Measurements from ENCODE around the gene SMIM13. TPM values are rescaled to one million over a fixed set of nuclear protein-coding genes. Genes with fewer than 3 reads are reported as not detected.

The SMIM13 gene
- polyA plus RNA-seq, 2 of the 4 experiments (the other 2 are of a cell fraction): 12.7 to 12.8 TPM

DNA sequence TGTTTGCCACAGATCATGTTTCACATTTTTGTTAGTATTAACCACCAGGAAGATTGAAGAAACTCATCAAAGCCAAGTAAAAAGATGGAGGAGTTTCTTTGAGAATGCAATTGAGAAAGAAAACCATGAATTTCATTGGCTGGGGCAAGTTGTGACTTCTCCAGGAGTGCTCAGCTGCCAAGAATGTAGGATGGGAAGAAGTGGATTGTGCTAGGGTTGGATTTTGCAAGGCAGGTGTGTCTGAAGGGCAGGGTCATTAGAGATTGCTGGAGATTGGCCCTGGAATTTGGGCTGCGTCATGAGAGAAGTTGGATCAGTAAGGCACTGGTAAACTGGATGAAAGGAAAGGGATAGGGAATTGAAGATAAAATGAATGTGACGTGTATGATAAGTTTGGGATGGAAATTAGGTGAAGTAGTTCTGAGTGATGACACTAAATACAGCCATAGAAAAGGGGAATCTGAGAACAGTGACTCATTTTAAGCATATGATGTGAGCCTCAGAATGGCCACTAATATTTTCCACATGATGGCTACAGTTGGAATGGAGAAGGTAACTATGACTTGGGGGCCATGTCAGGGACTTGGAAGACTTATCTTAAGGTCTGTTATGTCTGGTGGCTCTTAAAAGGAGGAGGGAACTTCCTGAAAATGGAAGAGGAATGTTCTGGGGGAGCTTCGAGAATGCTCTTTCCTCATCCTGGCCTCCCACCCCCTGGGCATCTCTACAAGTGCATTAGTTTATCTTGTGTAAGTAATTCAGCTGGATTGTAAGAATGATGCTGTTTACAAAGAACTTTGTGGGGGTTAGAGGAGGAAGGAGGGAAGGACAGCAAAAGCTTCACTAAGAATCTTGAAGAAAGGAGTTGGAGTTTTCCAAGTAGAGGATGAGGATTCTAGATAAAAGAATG is 45.7 kb downstream of the SMIM13 start (continued):
- TF ChIP-seq, protein P1, sequence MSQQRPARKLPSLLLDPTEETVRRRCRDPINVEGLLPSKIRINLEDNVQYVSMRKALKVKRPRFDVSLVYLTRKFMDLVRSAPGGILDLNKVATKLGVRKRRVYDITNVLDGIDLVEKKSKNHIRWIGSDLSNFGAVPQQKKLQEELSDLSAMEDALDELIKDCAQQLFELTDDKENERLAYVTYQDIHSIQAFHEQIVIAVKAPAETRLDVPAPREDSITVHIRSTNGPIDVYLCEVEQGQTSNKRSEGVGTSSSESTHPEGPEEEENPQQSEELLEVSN (IDR thresholded peaks at IDR 0.05; ENCODE audit: borderline replicate concordance, low read depth): no peak
- TF ChIP-seq FOXS1 (CRISPR knock-in tag; IDR thresholded peaks at IDR 0.05): no peak
- no peak for TF ChIP-seq RNF2 (IDR thresholded peaks at IDR 0.05; ENCODE audit: borderline replicate concordance, low read depth)
- TF ChIP-seq MAFK (IDR thresholded peaks at IDR 0.05; ENCODE audit: partially characterized antibody): no peak
- TF ChIP-seq HDAC2 (IDR thresholded peaks at IDR 0.05): no peak
- TF ChIP-seq RAD21 (conservative IDR thresholded peaks at IDR 0.05 in 1 of 2, IDR thresholded peaks at IDR 0.05 in 1 of 2): no peak
- no peak for TF ChIP-seq MYC (IDR thresholded peaks at IDR 0.05; ENCODE audit: borderline replicate concordance, low read length)
- no peak for TF ChIP-seq ZC3H11A (IDR thresholded peaks at IDR 0.05)
- no peak for TF ChIP-seq GATA3 (IDR thresholded peaks at IDR 0.05; ENCODE audit: borderline replicate concordance)

DNA sequence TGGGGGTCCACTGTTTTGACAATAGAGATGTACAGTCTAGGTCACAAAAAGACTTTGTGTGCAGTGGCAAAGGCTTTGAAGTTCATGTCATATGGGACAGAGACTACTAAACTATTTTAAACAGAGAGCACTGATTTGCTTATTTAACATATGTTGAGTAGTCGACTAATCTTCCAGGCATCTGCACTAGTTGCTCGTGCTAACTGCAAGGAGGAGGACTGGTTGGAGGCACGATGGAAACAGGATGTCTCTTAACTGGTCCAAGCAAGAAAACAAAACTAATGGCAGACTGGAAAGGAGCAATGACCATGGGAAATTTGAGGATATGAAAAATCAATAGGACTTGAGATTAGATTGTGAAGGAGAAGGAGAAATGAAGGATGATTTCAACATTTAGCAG is 46.4 kb downstream of the SMIM13 start:
- H3K4me3 ChIP-seq: no peak overlapping the region
- TF ChIP-seq NPAS2 (CRISPR knock-in tag; IDR thresholded peaks at IDR 0.05; ENCODE audit: borderline replicate concordance): no peak
- TF ChIP-seq NR3C1 (IDR thresholded peaks at IDR 0.05): no peak
- TF ChIP-seq SMC3 (IDR thresholded peaks at IDR 0.05): no peak
- TF ChIP-seq ZFP36 (IDR thresholded peaks at IDR 0.05; ENCODE audit: borderline replicate concordance, partially characterized antibody): no peak
- no peak for TF ChIP-seq EHMT2 (IDR thresholded peaks at IDR 0.05; ENCODE audit: low read depth)
- TF ChIP-seq MYC (IDR thresholded peaks at IDR 0.05; ENCODE audit: borderline replicate concordance, low read length): no peak
- no peak for TF ChIP-seq RFX5 (IDR thresholded peaks at IDR 0.05)
- TF ChIP-seq HOXB5 (CRISPR knock-in tag; IDR thresholded peaks at IDR 0.05): no peak
- no peak for TF ChIP-seq FOXS1 (CRISPR knock-in tag; IDR thresholded peaks at IDR 0.05)
- no peak for TF ChIP-seq EP300 (IDR thresholded peaks at IDR 0.05)
- TF ChIP-seq, protein P2, sequence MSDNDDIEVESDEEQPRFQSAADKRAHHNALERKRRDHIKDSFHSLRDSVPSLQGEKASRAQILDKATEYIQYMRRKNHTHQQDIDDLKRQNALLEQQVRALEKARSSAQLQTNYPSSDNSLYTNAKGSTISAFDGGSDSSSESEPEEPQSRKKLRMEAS (IDR thresholded peaks at IDR 0.05): no peak
- no peak for TF ChIP-seq NFE2L2 (conservative IDR thresholded peaks at IDR 0.05; ENCODE audit: low read length)
- TF ChIP-seq TFCP2L1 (CRISPR knock-in tag; IDR thresholded peaks at IDR 0.05): no peak
- TF ChIP-seq, protein P3, sequence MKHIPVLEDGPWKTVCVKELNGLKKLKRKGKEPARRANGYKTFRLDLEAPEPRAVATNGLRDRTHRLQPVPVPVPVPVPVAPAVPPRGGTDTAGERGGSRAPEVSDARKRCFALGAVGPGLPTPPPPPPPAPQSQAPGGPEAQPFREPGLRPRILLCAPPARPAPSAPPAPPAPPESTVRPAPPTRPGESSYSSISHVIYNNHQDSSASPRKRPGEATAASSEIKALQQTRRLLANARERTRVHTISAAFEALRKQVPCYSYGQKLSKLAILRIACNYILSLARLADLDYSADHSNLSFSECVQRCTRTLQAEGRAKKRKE (CRISPR knock-in tag; IDR thresholded peaks at IDR 0.05; ENCODE audit: low read depth): no peak
- TF ChIP-seq ZSCAN20 (CRISPR knock-in tag; IDR thresholded peaks at IDR 0.05): no peak
- TF ChIP-seq HOXA7 (CRISPR knock-in tag; IDR thresholded peaks at IDR 0.05): no peak
- no peak for TF ChIP-seq RCOR1 (IDR thresholded peaks at IDR 0.05; ENCODE audit: low read depth, low read length)
- TF ChIP-seq ZC3H11A (IDR thresholded peaks at IDR 0.05): no peak
- no peak for TF ChIP-seq HEYL (CRISPR knock-in tag; IDR thresholded peaks at IDR 0.05)
- no peak for TF ChIP-seq CBX8 (IDR thresholded peaks at IDR 0.05)
- 0 out of 6 replicates have a peak overlapping the region, but pooled peaks of 1 of the 2 experiments have one; percentile 0 for H3K27ac ChIP-seq
- FAIRE-seq (no peak), ATAC-seq (no peak), DNase-seq (ENCODE audit: low read depth in 1 of 2, low spot score in 1 of 2) (no peak)
- 65% methylated on average over 3 of the region's 3 CpGs for WGBS (ENCODE audit: missing lambda C conversion rate)
- peaks cover 3% of the 10 kb centered on the region; the same call in 1 of the 3 replicates for H3K9me3 ChIP-seq
- ChIA-PET POLR2A (no interaction called here), CTCF (interaction anchor here (1.0 kb wide), 1 partner anchor 43 kb away, joined by 4 read pairs; no protein-coding TSS in a partner anchor)
- peaks cover 55% of the 10 kb centered on the region for H3K4me1 ChIP-seq
- H3K4me2 ChIP-seq: no peak overlapping the region

Measured in A549 (cell line).